ENCODE results near the gene TNFSF4.

GRCh38 chr1:173191011-173191705 is 16.0 kb downstream of the TNFSF4 start:
- no peak for TF ChIP-seq EZH2 (IDR thresholded peaks at IDR 0.05)
- no peak for TF ChIP-seq FOXP2 (optimal IDR thresholded peaks at IDR 0.05; ENCODE audit: control extremely low read depth, extremely low read length, insufficient read depth)
- TF ChIP-seq POLR2AphosphoS5 (IDR thresholded peaks at IDR 0.05; ENCODE audit: borderline replicate concordance, low read depth, low read length) = no peak

Measured in SK-N-MC (cell line).